ENCODE results near the gene CYP26A1.

Gene CYP26A1

DNA sequence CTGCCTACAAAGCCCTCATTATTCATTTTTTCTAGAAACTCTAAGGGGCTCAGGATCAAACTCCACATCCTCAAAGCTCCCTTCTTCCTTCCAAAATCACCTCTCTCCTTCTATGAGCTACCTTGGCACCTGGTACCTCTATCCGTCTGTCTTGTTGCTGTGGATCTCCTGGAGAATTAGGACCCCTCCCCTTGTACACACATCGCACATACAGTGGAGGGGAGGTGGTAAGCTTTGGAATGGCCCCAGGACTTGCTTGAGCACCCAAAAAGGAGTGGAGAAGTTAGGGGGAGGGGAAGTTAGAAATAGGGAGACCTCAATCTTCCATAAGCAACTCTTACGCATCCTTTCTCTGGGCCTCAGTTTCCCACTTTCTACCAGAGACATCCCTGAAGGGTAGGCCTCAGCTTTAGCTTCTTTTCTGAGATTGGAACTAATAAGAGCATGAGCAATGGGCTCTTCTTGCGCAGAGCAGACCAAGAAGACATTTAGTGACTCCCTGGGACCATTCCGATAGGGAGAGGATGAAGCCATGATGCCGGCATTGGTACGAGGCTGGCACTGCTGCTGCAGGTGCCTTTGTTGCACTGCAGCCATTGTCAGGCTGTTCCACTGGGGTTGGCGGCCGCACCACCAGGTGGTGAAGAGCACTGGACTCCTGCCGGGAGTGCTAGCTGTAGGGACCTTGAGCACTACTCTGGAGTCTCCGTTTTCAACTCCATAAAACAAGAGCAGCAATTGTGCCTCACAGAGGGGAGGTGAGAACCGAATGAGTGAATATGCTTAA, 8.6 kb upstream of the CYP26A1 start:
- DNase-seq (ENCODE audit: low read depth): no peak

- no peak for DNase-seq (ENCODE audit: low read depth)
Observed at GRCh38 chr10:93065675-93066543, 7.8 kb upstream of the CYP26A1 start.

DNA sequence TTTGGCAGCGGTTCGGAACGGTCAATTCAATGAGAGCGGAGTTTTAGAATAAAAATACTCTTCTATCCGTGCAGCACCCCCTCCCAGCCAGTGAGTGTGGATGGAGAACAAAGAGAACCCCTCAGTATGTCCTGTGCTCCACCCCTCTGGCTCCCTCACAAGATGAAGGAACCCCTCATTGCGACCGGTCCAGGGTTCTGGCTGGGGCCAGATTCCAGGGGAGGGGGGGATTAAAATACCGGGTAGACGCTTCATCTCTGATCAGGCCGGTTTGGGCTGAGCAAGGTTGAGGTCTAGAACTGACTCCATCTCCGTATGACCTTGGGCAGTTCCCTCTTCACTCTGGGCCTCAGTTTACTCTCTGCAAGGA, 7.2 kb upstream of the CYP26A1 start:
- DNase-seq (ENCODE audit: low read depth): no peak

GRCh38 chr10:93067443-93068365, 6.0 kb upstream of the CYP26A1 start:
- no peak for DNase-seq (ENCODE audit: low read depth)

- DNase-seq (ENCODE audit: low read depth): no peak
Observed at GRCh38 chr10:93068411-93069244, 5.1 kb upstream of the CYP26A1 start.

GRCh38 chr10:93069245-93069561, 4.5 kb upstream of the CYP26A1 start:
- no peak for DNase-seq (ENCODE audit: low read depth)

GRCh38 chr10:93070378-93071176, 3.1 kb upstream of the CYP26A1 start:
- DNase-seq (ENCODE audit: low read depth): no peak

DNA sequence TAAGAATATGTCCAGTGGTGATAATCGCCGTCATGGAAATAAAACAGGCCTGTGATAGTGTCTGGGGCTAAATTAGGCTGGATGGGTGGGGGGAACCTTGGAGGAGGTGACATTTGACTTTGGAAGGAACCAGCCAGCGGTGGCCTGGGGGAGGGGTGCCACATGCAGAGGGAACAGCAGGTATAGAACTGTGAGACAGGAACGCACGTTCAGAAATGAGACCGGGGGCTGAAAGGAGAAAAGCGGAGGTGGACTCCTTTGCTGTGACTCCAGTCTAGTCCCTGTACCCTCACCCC, 2.6 kb upstream of the CYP26A1 start:
- no peak for DNase-seq (ENCODE audit: low read depth)

GRCh38 chr10:93071674-93072224, 1.9 kb upstream of the CYP26A1 start:
- DNase-seq (ENCODE audit: low read depth): no peak

GRCh38 chr10:93072225-93072712, 1.4 kb upstream of the CYP26A1 start:
- no peak for DNase-seq (ENCODE audit: low read depth)

GRCh38 chr10:93072713-93073538, 767 bp upstream of the CYP26A1 start:
- no peak for DNase-seq (ENCODE audit: low read depth)

DNA sequence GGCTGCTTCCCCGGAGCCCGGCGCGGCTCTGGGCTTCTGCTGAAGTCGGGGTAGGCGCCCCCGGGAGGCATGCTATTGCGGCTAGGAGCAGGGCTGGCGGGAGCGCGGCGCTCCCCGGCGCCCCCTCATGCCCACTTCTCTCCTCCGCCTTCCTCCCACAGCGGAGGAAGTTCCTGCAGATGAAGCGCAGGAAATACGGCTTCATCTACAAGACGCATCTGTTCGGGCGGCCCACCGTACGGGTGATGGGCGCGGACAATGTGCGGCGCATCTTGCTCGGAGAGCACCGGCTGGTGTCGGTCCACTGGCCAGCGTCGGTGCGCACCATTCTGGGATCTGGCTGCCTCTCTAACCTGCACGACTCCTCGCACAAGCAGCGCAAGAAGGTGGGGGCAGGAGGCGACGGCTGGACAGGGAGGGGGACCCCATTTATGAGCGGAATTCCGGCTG, 479 bp downstream of the CYP26A1 start:
- no peak for DNase-seq (ENCODE audit: low read depth)

- no peak for DNase-seq (ENCODE audit: low read depth)
Observed at GRCh38 chr10:93074597-93075368, 1.1 kb downstream of the CYP26A1 start.

GRCh38 chr10:93075369-93076221, 1.9 kb downstream of the CYP26A1 start:
- DNase-seq (ENCODE audit: low read depth): no peak

GRCh38 chr10:93076871-93077270, 3.2 kb downstream of the CYP26A1 start:
- DNase-seq (ENCODE audit: low read depth): no peak

DNA sequence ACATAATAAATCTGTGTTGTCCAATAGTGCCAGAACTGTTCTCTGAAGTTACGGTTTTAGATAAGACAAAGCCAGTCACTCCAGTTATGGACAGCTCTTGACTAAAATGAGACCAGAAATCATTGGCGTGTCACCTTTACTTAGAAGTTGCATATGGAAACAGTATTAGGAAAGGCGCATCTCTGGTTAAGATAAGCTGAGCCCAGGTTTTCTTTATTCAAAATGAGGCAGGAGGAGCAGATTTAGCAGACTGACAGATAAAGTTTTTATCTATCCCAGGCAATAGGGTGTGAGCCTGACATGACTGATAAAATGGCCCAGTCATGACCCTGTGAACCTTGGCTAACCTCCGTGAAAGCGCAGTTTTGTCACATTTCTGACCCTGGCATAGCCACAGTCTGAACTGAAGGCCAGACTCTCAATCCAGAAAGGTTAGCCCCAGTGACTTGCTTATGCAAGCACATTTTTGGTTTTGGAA, 4.2 kb downstream of the CYP26A1 start:
- DNase-seq (ENCODE audit: low read depth): no peak

GRCh38 chr10:93079663-93080349, 6.1 kb downstream of the CYP26A1 start:
- DNase-seq (ENCODE audit: low read depth): no peak

Data from HS-5 (cell line).